ENCODE measurements around the gene COMMD8. TPM values are rescaled to one million over a fixed set of nuclear protein-coding genes. Genes with fewer than 3 reads are reported as not detected.

Gene COMMD8
- total RNA-seq, 1 donor from 2014 or later, result 12.1 TPM

Other genes with a start within 250 kb of the COMMD8 start
- 15.7 TPM for gene ATP10D, start 21.6 kb upstream of the COMMD8 start, total RNA-seq